Spleen (tissue), 7 donors: Measurements from ENCODE around the gene CAMP.

ENCODE experiments used
- CTCF ChIP-seq, 11 experiments: fragments of 200-600 bp in 7 of 11; fragments of 450-650 bp in 4 of 11; sonication (generic) in 4 of 11; IDR thresholded peaks in 8 of 11; conservative IDR thresholded peaks in 3 of 11; 1 replicate in 7 of 11; 2 replicates in 4 of 11; pipeline versions ENCODE4 v1.4.0 to v1.8.0; 2016 to 2021; ENCODE audit warnings: antibody characterized with exemption in 11 of 11, inconsistent platforms in 4 of 11, mild to moderate bottlenecking in 1 of 11
- POLR2A ChIP-seq, 3 donors: fragments of 450-650 bp; IDR thresholded peaks; one replicate each; pipeline ENCODE4 v1.5.1; 2017; ENCODE audit warnings: antibody characterized with exemption in 3 of 3, mild to moderate bottlenecking in 1 of 3
- donor health status: DM: no; HTN: no; CAD: no; lungs with moderate emphysema.
- donor health status: DM: no; HTN: no; CAD: no.
- donor health status: DM: no; HTN: no; CAD: no.

GRCh38 chr3:48215466-48215865, 7.8 kb upstream of the CAMP start:
- TF ChIP-seq CTCF (IDR thresholded peaks at IDR 0.05 in 8 of 11, conservative IDR thresholded peaks at IDR 0.05 in 3 of 11) (no peak), POLR2A (IDR thresholded peaks at IDR 0.05) (no peak)
